ENCODE data around the gene CCNQ. TPM values are rescaled to one million over a fixed set of nuclear protein-coding genes. Genes with fewer than 3 reads are reported as not detected.

Gene CCNQ
- polyA plus RNA-seq, 1 donor (not counting 4 experiments of a cell fraction or from before 2014, with no cell fraction given) = 31.1 TPM

DNA sequence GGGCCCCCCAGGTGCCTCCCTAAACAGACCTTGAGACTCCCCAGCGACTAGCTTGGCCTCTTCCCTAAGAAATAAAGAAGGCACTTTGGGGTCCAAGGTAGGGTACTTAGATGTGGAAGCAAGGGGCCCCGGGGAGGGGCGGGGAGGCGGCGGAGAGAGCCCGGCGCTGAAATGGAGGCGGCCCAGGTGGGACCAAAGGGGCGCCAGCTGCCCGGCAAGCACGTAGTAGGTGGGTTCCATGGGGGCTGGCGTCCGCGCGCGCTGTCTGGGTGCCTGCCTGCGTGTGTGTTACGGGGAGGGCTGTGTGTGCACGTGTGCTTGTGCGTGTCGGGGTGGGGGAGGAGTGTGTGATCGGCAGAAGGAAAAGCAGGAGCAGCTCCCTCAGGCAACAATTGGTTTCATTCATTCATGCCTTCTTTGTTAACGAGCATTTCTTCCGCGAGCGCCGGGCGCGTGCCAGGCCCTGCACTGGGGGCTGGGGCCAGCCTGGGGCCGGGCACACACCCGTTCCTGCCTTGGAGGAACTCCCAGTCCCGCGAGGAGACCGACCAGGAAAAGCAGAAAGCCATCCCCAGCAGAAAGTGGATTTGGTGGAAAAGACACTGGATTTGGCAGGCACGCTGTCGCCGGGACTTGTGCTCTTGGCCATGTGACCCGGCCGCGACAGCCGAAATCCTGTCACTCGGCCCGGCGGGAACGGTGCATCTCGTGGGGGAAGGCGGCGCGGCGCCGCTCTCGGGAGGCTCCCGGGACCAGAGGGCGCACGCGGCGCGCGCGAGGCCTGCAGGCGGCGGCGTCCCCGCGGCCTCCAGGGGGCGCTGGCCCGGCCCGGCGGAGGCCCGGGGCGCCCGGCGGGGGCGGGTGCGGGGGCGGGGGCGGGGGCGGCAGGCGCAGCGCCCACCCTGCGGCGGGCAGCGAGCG, 44.8 kb upstream of the CCNQ start:
- DNase-seq (ENCODE audit: low read depth, low spot score) (no peak), FAIRE-seq (no peak)
- Histone ChIP-seq H4K20me1 (ENCODE audit: control insufficient read depth, extremely low read depth, insufficient read depth, low read length) (no peaks in the 10 kb centered on the region), H3K4me3 (ENCODE audit: control insufficient read depth in 2 of 3, extremely low read depth in 1 of 3, insufficient read depth in 2 of 3, low read depth in 1 of 3, low read length in 3 of 3) (peak overlapping the region; percentile 2 to 45 (median 40)), H3K79me2 (ENCODE audit: control insufficient read depth, insufficient read depth, low read length) (no peaks in the 10 kb centered on the region), H3K36me3 (ENCODE audit: control insufficient read depth in 2 of 2, extremely low read depth in 1 of 2, insufficient read depth in 2 of 2, low read length in 2 of 2) (no peaks in the 10 kb centered on the region), H3K9ac (ENCODE audit: control insufficient read depth, extremely low read depth, insufficient read depth, low read length) (no peak overlapping the region), H3K4me1 (ENCODE audit: control insufficient read depth, extremely low read depth, insufficient read depth, low read length) (peaks cover 9% of the 10 kb centered on the region), H3K27me3 (ENCODE audit: control insufficient read depth, extremely low read depth, insufficient read depth, low read length) (peaks cover 73% of the 10 kb centered on the region), H3K4me2 (ENCODE audit: control insufficient read depth, extremely low read depth, insufficient read depth, low read depth, low read length) (peak overlapping the region; percentile 62), H3K9me1 (ENCODE audit: control insufficient read depth, extremely low read depth, insufficient read depth, low read length) (no peaks in the 10 kb centered on the region), H2AFZ (ENCODE audit: control insufficient read depth, low read length) (no peak overlapping the region), H3K9me3 (ENCODE audit: control insufficient read depth, low read depth, low read length) (peaks cover 1% of the 10 kb centered on the region), H3K27ac (ENCODE audit: control insufficient read depth, insufficient read depth, low read length) (no peak overlapping the region)
- TF ChIP-seq EZH2 (IDR thresholded peaks at IDR 0.05; ENCODE audit: low read length) = no peak
- TF ChIP-seq, protein P1, sequence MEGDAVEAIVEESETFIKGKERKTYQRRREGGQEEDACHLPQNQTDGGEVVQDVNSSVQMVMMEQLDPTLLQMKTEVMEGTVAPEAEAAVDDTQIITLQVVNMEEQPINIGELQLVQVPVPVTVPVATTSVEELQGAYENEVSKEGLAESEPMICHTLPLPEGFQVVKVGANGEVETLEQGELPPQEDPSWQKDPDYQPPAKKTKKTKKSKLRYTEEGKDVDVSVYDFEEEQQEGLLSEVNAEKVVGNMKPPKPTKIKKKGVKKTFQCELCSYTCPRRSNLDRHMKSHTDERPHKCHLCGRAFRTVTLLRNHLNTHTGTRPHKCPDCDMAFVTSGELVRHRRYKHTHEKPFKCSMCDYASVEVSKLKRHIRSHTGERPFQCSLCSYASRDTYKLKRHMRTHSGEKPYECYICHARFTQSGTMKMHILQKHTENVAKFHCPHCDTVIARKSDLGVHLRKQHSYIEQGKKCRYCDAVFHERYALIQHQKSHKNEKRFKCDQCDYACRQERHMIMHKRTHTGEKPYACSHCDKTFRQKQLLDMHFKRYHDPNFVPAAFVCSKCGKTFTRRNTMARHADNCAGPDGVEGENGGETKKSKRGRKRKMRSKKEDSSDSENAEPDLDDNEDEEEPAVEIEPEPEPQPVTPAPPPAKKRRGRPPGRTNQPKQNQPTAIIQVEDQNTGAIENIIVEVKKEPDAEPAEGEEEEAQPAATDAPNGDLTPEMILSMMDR (optimal IDR thresholded peaks at IDR 0.05 in 1 of 3, IDR thresholded peaks at IDR 0.05 in 1 of 3, conservative IDR thresholded peaks at IDR 0.05 in 1 of 3; ENCODE audit: extremely low read depth in 1 of 3, insufficient read depth in 2 of 3, low read length in 3 of 3) = no peak
- dilution Hi-C loops (cut with MboI; ENCODE audit: extremely low pct_ligation_motif_present, low sequenced_read_pairs) = no loop called here

DNA sequence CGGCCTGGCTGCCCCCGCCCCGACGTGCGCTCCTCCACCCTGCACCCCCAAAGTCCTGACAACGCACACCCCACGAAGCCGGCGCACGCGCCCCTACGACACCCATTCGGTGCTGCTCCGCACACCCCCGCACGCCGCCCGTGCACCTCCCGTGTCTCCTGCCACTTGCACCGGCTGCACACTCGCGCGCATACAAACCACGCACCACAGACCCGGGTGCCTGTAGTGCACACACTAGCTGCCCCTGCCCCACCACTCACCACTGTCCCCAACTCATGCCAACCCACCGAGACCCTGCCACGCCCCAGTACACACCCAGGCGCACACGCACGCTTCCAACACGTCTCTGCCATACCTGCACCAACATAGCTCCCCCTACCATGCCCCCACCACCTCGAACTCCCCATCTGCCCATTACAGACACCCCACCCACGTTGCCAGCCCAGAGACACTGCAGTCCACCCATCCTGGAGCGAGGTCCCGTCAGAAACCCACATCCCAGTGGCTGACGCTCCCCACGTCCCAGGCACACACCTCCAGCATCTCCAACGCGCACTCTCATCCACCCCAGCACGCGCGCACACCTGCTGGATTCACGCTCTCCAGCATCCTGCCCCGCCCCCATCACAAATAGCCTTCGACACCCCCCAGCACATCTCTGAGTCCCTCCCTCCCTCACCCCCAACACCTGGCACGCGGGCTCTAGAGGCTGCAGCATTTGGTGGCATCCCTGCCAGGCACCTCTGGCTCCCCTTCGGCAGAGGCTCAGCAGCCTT, 43.9 kb upstream of the CCNQ start:
- no peak overlapping the region for H3K27ac ChIP-seq (ENCODE audit: control insufficient read depth, insufficient read depth, low read length)
- peaks cover 1% of the 10 kb centered on the region for H3K9me3 ChIP-seq (ENCODE audit: control insufficient read depth, low read depth, low read length)
- dilution Hi-C loops (cut with MboI; ENCODE audit: extremely low pct_ligation_motif_present, low sequenced_read_pairs) = no loop called here
- no peaks in the 10 kb centered on the region for H3K36me3 ChIP-seq (ENCODE audit: control insufficient read depth in 2 of 2, extremely low read depth in 1 of 2, insufficient read depth in 2 of 2, low read length in 2 of 2)
- H3K27me3 ChIP-seq (ENCODE audit: control insufficient read depth, extremely low read depth, insufficient read depth, low read length) = peaks cover 71% of the 10 kb centered on the region
- H3K4me1 ChIP-seq (ENCODE audit: control insufficient read depth, extremely low read depth, insufficient read depth, low read length) = peaks cover 10% of the 10 kb centered on the region
- peak; percentile 73 for TF ChIP-seq EZH2 (IDR thresholded peaks at IDR 0.05; ENCODE audit: low read length)
- TF ChIP-seq, protein P1 (optimal IDR thresholded peaks at IDR 0.05 in 1 of 3, IDR thresholded peaks at IDR 0.05 in 1 of 3, conservative IDR thresholded peaks at IDR 0.05 in 1 of 3; ENCODE audit: extremely low read depth in 1 of 3, insufficient read depth in 2 of 3, low read length in 3 of 3) = no peak
- H4K20me1 ChIP-seq (ENCODE audit: control insufficient read depth, extremely low read depth, insufficient read depth, low read length) = no peaks in the 10 kb centered on the region
- H3K9ac ChIP-seq (ENCODE audit: control insufficient read depth, extremely low read depth, insufficient read depth, low read length) = no peak overlapping the region
- H3K79me2 ChIP-seq (ENCODE audit: control insufficient read depth, insufficient read depth, low read length) = no peaks in the 10 kb centered on the region
- no peak for DNase-seq (ENCODE audit: low read depth, low spot score)
- no peak overlapping the region for H2AFZ ChIP-seq (ENCODE audit: control insufficient read depth, low read length)
- no peak overlapping the region for H3K4me3 ChIP-seq (ENCODE audit: control insufficient read depth in 2 of 3, extremely low read depth in 1 of 3, insufficient read depth in 2 of 3, low read depth in 1 of 3, low read length in 3 of 3)
- no peaks in the 10 kb centered on the region for H3K9me1 ChIP-seq (ENCODE audit: control insufficient read depth, extremely low read depth, insufficient read depth, low read length)
- no peak overlapping the region for H3K4me2 ChIP-seq (ENCODE audit: control insufficient read depth, extremely low read depth, insufficient read depth, low read depth, low read length)
- no peak for FAIRE-seq
